HG02763 (cell line): ENCODE measurements around the gene SARS2.
"Not testable (repeated sequence)": the region's sequence is repeated elsewhere in the genome, so short reads cannot be mapped to it uniquely, and the experiment has no call there.

Experiments
- ATAC-seq: cut with Tn5 transposase; IDR thresholded peaks from one replicate; pipeline ENCODE4 v1.9.1; 2021; ENCODE audit warnings: mild to moderate bottlenecking, moderate library complexity; ENCODE audit not compliant: unreplicated experiment

SARS2 gene

GRCh38 chr19:38929929-38930775, at the start of gene SARS2:
Gene SARS2, minus strand, starts transcription at chr19:38930763. Its CDS starts 27 bp downstream, at chr19:38930736.
- ATAC-seq = peak; percentile 74

- ATAC-seq = no peak
Measured at GRCh38 chr19:38979812-38980211, 49.2 kb upstream of the SARS2 start.

- no peak for ATAC-seq
Measured at GRCh38 chr19:38978326-38978689, 47.7 kb upstream of the SARS2 start.

- ATAC-seq = no peak
Measured at GRCh38 chr19:38977445-38978325, 47.1 kb upstream of the SARS2 start.

GRCh38 chr19:38975861-38976271, 45.3 kb upstream of the SARS2 start:
- ATAC-seq = no peak

GRCh38 chr19:38975214-38975860, 44.8 kb upstream of the SARS2 start, which contains the start of gene FBXO17:
Gene FBXO17, minus strand, starts transcription at chr19:38975742. Its CDS starts 25,423 bp downstream, at chr19:38950319.
- ATAC-seq = no peak

- ATAC-seq = no peak
Measured at GRCh38 chr19:38974624-38975213, 44.2 kb upstream of the SARS2 start.

GRCh38 chr19:38971672-38972071, 41.1 kb upstream of the SARS2 start:
- ATAC-seq = no peak

GRCh38 chr19:38970664-38971532, 40.3 kb upstream of the SARS2 start:
- no peak for ATAC-seq

- not testable (repeated sequence) for ATAC-seq
Measured at GRCh38 chr19:38966149-38966548, 35.6 kb upstream of the SARS2 start.

GRCh38 chr19:38964738-38965137, 34.2 kb upstream of the SARS2 start:
- no peak for ATAC-seq

GRCh38 chr19:38959618-38960017, 29.1 kb upstream of the SARS2 start:
- no peak for ATAC-seq

- ATAC-seq = no peak
Measured at GRCh38 chr19:38958301-38958700, 27.7 kb upstream of the SARS2 start.

GRCh38 chr19:38956264-38956663, 25.7 kb upstream of the SARS2 start:
- no peak for ATAC-seq

- ATAC-seq = no peak
Measured at GRCh38 chr19:38953677-38954076, 23.1 kb upstream of the SARS2 start.

- no peak for ATAC-seq
Measured at GRCh38 chr19:38952395-38953165, 22.0 kb upstream of the SARS2 start.

- no peak for ATAC-seq
Measured at GRCh38 chr19:38951187-38951586, 20.6 kb upstream of the SARS2 start.

GRCh38 chr19:38949580-38950367, 19.2 kb upstream of the SARS2 start:
- ATAC-seq = no peak
